KOPT-K1 (cell line): ENCODE results near the gene MPP2.

ENCODE experiments used
- H3K27ac ChIP-seq: fragments of 200-600 bp; sonication (generic); 2 replicates; pipeline ENCODE4 v1.5.1; 2016; ENCODE audit warnings: antibody characterized with exemption, mild to moderate bottlenecking, low read depth, low read length; ENCODE audit not compliant: poor library complexity, severe bottlenecking
- H3K36me3 ChIP-seq: fragments of 200-600 bp; sonication (generic); 2 replicates; pipeline ENCODE4 v1.5.1; 2017; ENCODE audit warnings: antibody characterized with exemption, mild to moderate bottlenecking, low read length, moderate library complexity; ENCODE audit not compliant: insufficient read depth
- H3K9me3 ChIP-seq: fragments of 200-600 bp; sonication (generic); 2 replicates; pipeline ENCODE4 v1.5.1; 2017; ENCODE audit warnings: antibody characterized with exemption, low read length, mild to moderate bottlenecking; ENCODE audit not compliant: insufficient read depth, poor library complexity, severe bottlenecking

The MPP2 gene

GRCh38 chr17:43916385-43916784 lies 9.0 kb upstream of the MPP2 start:
- Histone ChIP-seq H3K9me3 (no peaks in the 10 kb centered on the region), H3K27ac (no peak overlapping the region), H3K36me3 (no peaks in the 10 kb centered on the region)

DNA sequence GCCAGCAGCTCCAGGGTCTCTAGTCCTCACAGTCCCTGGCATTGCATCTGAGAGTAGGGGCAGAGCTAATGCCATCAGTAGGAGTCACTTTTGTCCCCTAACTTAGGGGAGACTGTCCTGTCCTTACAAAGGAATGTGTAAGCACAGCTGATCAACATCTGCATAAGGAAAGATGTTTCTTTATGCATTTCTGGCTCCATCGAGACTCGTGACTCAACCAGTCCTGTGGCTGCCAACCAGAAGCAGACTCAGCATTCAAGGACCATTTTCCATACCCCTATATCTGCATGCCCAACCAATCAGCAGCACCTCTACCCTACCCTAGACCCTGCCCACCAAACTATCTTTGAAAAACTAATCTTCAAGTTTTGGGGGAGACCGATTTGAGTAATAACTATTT lies 8.2 kb upstream of the MPP2 start:
- H3K36me3 ChIP-seq: no peaks in the 10 kb centered on the region
- H3K9me3 ChIP-seq: no peaks in the 10 kb centered on the region
- H3K27ac ChIP-seq: no peak overlapping the region

GRCh38 chr17:43914451-43914850 lies 7.1 kb upstream of the MPP2 start:
- Histone ChIP-seq H3K36me3 (no peaks in the 10 kb centered on the region), H3K27ac (no peak overlapping the region), H3K9me3 (no peaks in the 10 kb centered on the region)

- Histone ChIP-seq H3K9me3 (no peaks in the 10 kb centered on the region), H3K27ac (no peak overlapping the region), H3K36me3 (no peaks in the 10 kb centered on the region)
Observed at GRCh38 chr17:43913584-43913983, 6.2 kb upstream of the MPP2 start.

GRCh38 chr17:43912635-43913304 lies 5.4 kb upstream of the MPP2 start:
- H3K27ac ChIP-seq: no peak overlapping the region
- H3K9me3 ChIP-seq: no peaks in the 10 kb centered on the region
- no peaks in the 10 kb centered on the region for H3K36me3 ChIP-seq

GRCh38 chr17:43911904-43912303 lies 4.6 kb upstream of the MPP2 start:
- H3K36me3 ChIP-seq: no peaks in the 10 kb centered on the region
- no peak overlapping the region for H3K27ac ChIP-seq
- H3K9me3 ChIP-seq: no peaks in the 10 kb centered on the region

DNA sequence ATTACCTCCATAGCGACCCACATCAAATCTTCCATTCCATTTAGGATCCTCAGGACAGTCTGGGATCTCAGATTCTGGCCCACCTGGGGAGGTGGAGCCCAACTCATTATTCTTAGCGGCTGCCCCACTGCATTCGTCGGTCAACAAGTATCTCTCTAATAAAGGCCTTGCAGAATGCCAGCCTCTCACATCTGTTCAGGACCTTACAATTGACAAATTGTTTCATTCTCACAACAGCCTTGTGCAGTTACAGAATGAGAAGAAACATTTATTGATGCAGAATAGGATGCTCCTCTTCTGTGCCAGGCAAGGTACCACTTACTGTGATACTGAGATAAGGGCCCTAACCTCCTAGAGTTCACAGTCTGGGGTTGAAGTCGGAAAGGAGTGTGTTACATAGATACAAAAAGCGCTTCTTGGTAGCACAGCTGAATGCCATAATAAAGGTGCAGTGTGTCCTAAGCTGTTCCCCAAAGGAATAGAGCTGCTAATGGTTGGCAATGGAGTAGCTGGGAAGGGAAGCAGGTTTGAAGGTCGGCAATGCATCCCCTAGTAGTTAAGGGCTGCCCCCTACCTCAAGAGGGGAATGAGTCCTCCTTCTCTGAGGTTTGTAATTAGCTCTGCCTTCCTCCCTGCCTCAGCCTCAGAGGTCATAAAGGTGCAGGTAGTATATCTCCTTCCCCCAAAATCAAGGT lies 2.3 kb upstream of the MPP2 start:
- Histone ChIP-seq H3K27ac (no peak overlapping the region), H3K36me3 (no peaks in the 10 kb centered on the region), H3K9me3 (no peaks in the 10 kb centered on the region)

GRCh38 chr17:43907998-43908721 lies 824 bp upstream of the MPP2 start:
- Histone ChIP-seq H3K27ac (no peak overlapping the region), H3K9me3 (no peaks in the 10 kb centered on the region), H3K36me3 (no peaks in the 10 kb centered on the region)

GRCh38 chr17:43906951-43907424 lies 348 bp downstream of the MPP2 start:
- no peak overlapping the region for H3K27ac ChIP-seq
- H3K36me3 ChIP-seq: no peaks in the 10 kb centered on the region
- H3K9me3 ChIP-seq: no peaks in the 10 kb centered on the region

GRCh38 chr17:43905985-43906852 lies 1.1 kb downstream of the MPP2 start:
- H3K9me3 ChIP-seq: no peaks in the 10 kb centered on the region
- H3K27ac ChIP-seq: no peak overlapping the region
- H3K36me3 ChIP-seq: no peaks in the 10 kb centered on the region

DNA sequence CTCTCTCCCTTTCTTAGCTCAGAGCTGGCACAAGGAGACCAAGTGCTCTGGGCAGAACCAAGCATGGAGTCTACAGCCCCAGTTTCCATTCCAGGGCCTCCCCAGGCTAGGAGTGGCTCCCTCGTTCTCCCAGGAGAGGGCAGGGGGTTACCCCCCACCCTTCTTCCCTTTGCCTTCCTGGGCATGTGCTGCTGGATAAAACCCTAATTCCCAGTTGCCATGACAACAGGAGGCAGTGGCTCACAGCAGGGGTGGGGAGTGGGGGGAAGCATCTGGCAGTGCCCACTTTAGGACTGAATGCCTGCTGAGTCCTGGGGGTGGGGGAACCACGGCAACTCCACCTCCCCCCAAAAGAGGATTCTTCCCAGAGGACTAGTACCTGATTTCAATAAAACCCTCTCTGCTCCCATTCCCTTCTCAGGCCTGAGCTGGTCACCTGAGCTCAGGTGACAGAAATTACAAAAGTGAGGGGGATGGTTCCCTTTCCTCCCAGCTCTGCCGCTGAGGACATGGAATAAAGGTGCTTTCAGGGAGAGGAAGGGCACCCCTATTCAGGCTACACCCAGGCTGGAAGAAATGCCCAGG lies 1.8 kb downstream of the MPP2 start:
- Histone ChIP-seq H3K36me3 (no peaks in the 10 kb centered on the region), H3K9me3 (no peaks in the 10 kb centered on the region), H3K27ac (no peak overlapping the region)

DNA sequence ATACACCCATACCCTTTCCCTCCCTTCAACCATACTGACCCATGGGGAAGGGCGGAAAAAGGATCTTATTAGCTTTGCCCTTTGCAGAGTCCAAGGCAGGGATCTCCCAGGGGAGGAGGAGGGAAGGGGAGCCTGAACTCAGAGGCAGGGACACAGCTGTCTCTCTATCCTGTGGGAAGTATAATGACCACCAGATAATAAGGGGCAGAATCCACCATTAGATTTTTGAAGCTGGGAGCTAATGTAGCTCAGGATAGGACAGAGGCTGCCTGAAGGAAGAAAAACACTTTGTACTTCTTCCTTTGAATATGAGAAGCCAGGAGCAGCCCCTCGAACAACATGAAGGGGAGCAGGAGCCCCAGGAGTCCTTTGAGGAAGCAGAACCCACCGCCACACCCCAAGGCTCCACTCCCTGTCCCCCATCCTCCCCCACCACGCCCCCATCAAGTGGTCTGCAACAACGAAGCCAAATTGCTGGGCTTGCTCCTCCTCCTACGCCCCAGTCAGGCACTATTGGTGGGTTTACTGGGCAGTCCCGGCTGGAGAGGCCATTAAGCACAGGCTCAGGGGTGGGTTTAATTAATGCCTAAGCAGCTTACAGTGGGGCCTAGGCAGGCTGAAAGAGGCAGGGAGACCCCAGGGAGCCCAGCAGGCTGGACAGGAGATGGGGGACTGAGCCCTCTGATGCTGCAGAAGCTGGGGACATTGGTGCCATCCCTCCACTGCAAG lies 5.3 kb downstream of the MPP2 start:
- H3K27ac ChIP-seq: no peak overlapping the region
- H3K36me3 ChIP-seq: no peaks in the 10 kb centered on the region
- H3K9me3 ChIP-seq: no peaks in the 10 kb centered on the region

GRCh38 chr17:43900858-43901754 lies 6.2 kb downstream of the MPP2 start:
- no peaks in the 10 kb centered on the region for H3K36me3 ChIP-seq
- H3K9me3 ChIP-seq: no peaks in the 10 kb centered on the region
- H3K27ac ChIP-seq: no peak overlapping the region
